ENCODE measurements around the gene VSTM1. TPM values are rescaled to one million over a fixed set of nuclear protein-coding genes. Genes with fewer than 3 reads are reported as not detected.

The VSTM1 gene
- total RNA-seq, 1 experiment from 2014 or later: not detected

- ATAC-seq: no peak
- Mint-ChIP-seq H3K9me3 (no peaks in the 10 kb centered on the region), H3K27me3 (ENCODE audit: low read depth) (peaks cover 2% of the 10 kb centered on the region), H3K36me3 (no peaks in the 10 kb centered on the region), H3K27ac (no peak overlapping the region), H3K4me3 (no peak overlapping the region), H3K4me1 (peaks cover 30% of the 10 kb centered on the region)
- ChIA-PET CTCF (interaction anchor here (0.6 to 3.0 kb wide), 43 partner anchors 9 to 436 kb away, joined by 3 to 68 read pairs (median 9); partner anchors contain the start of genes CNOT3, MYADM, NDUFA3 and PRKCG), POLR2A (interaction anchor here (1.1 to 1.3 kb wide), 3 partner anchors 48 to 137 kb away, joined by 3 to 9 read pairs (median 6); no protein-coding TSS in a partner anchor)
- DNase-seq (ENCODE audit: low spot score): no peak
- no peak for TF ChIP-seq SOX15 (CRISPR knock-in tag; IDR thresholded peaks at IDR 0.05)
- TF ChIP-seq ATF3 (CRISPR knock-in tag; conservative IDR thresholded peaks at IDR 0.05): no peak
- TF ChIP-seq PRDM15 (CRISPR knock-in tag; IDR thresholded peaks at IDR 0.05): no peak
- no peak for TF ChIP-seq MAX (CRISPR knock-in tag; IDR thresholded peaks at IDR 0.05)
- no peak for TF ChIP-seq TP53 (CRISPR knock-in tag; IDR thresholded peaks at IDR 0.05)
- no peak for TF ChIP-seq HMGA2 (CRISPR knock-in tag; IDR thresholded peaks at IDR 0.05)
- TF ChIP-seq CREB1 (CRISPR knock-in tag; IDR thresholded peaks at IDR 0.05): no peak
- TF ChIP-seq ATF1 (CRISPR knock-in tag; IDR thresholded peaks at IDR 0.05): no peak
- no peak for TF ChIP-seq TEAD4 (CRISPR knock-in tag; IDR thresholded peaks at IDR 0.05)
- TF ChIP-seq ATF2 (CRISPR knock-in tag; IDR thresholded peaks at IDR 0.05; ENCODE audit: borderline replicate concordance, low read depth): no peak
Measured at GRCh38 chr19:54029301-54029700, 34.4 kb downstream of the VSTM1 start.

GRCh38 chr19:54026656-54027055 is 37.0 kb downstream of the VSTM1 start:
- Mint-ChIP-seq H3K4me1 (peaks cover 31% of the 10 kb centered on the region), H3K4me3 (no peak overlapping the region), H3K27me3 (ENCODE audit: low read depth) (peaks cover 6% of the 10 kb centered on the region), H3K36me3 (no peaks in the 10 kb centered on the region), H3K9me3 (no peaks in the 10 kb centered on the region), H3K27ac (no peak overlapping the region)
- ChIA-PET CTCF (interaction anchor here (0.9 to 2.9 kb wide), 7 partner anchors 46 to 365 kb away, joined by 3 to 17 read pairs (median 6); partner anchors contain the start of gene MYADM), POLR2A (interaction anchor here (1.0 kb wide), 1 partner anchor 217 kb away, joined by 8 read pairs; no protein-coding TSS in a partner anchor)
- DNase-seq (ENCODE audit: low spot score) (no peak), ATAC-seq (no peak)
- TF ChIP-seq GTF2I (CRISPR knock-in tag; conservative IDR thresholded peaks at IDR 0.05) (no peak), ZNF232 (CRISPR knock-in tag; IDR thresholded peaks at IDR 0.05) (no peak), ERG (CRISPR knock-in tag; IDR thresholded peaks at IDR 0.05) (no peak), NR3C1 (CRISPR knock-in tag; conservative IDR thresholded peaks at IDR 0.05; ENCODE audit: low read depth) (no peak), ZNF423 (CRISPR knock-in tag; IDR thresholded peaks at IDR 0.05) (no peak), EMX1 (CRISPR knock-in tag; IDR thresholded peaks at IDR 0.05) (no peak), ZBTB43 (CRISPR knock-in tag; IDR thresholded peaks at IDR 0.05) (no peak), ZSCAN18 (CRISPR knock-in tag; IDR thresholded peaks at IDR 0.05) (no peak), GABPB1 (CRISPR knock-in tag; IDR thresholded peaks at IDR 0.05) (no peak), ZNF263 (CRISPR knock-in tag; IDR thresholded peaks at IDR 0.05; ENCODE audit: low read depth) (no peak), FOXP4 (CRISPR knock-in tag; IDR thresholded peaks at IDR 0.05) (no peak)
